ENCODE measurements around the gene RIMBP2. TPM values are rescaled to one million over a fixed set of nuclear protein-coding genes. Genes with fewer than 3 reads are reported as not detected.

RIMBP2 gene
- total RNA-seq, 2 experiments from 2014 or later: not detected

DNA sequence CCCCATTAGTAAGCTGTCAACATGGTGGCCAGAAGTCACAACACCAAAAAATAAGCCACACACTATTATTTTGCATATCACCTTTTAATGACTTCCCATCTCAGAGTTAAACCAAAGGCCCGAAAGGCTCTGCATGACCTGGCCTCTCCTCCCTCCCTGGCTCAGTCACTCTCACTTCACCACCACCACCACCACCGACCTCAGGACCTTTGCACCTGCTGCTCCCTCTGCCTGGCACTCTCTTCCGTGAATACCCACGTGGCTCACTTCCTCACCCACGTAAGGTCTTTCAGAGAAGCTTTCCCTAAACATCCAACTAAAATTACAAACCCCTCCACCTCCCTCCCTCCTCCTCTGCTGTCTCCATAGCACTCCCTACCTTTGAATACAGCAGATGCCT lies 134.3 kb downstream of the RIMBP2 start:
- no peaks in the 10 kb centered on the region for H3K36me3 ChIP-seq (ENCODE audit: insufficient read depth, low read length)
- H3K4me1 Mint-ChIP-seq (ENCODE audit: low read depth): no peaks in the 10 kb centered on the region
- peaks cover 0 to 44% of the 10 kb centered on the region in 2 experiments for H3K9me3 ChIP-seq (ENCODE audit: control insufficient read depth in 1 of 2, insufficient read depth in 1 of 2, low read length in 2 of 2)
- no peaks in the 10 kb centered on the region for H3K27me3 Mint-ChIP-seq
- ChIA-PET CTCF (no interaction called here), POLR2A (no interaction called here)
- H3K27ac Mint-ChIP-seq: no peak overlapping the region
- ATAC-seq (ENCODE audit: poor library complexity) (no peak), DNase-seq (no peak)
- no peak overlapping the region for H3K27ac ChIP-seq (ENCODE audit: low read depth in 1 of 2, low read length in 2 of 2)
- no peak overlapping the region for H3K4me3 Mint-ChIP-seq
- intact Hi-C loops (cut with DNase I, micrococcal nuclease): no loop called here
- TF ChIP-seq, protein P1, sequence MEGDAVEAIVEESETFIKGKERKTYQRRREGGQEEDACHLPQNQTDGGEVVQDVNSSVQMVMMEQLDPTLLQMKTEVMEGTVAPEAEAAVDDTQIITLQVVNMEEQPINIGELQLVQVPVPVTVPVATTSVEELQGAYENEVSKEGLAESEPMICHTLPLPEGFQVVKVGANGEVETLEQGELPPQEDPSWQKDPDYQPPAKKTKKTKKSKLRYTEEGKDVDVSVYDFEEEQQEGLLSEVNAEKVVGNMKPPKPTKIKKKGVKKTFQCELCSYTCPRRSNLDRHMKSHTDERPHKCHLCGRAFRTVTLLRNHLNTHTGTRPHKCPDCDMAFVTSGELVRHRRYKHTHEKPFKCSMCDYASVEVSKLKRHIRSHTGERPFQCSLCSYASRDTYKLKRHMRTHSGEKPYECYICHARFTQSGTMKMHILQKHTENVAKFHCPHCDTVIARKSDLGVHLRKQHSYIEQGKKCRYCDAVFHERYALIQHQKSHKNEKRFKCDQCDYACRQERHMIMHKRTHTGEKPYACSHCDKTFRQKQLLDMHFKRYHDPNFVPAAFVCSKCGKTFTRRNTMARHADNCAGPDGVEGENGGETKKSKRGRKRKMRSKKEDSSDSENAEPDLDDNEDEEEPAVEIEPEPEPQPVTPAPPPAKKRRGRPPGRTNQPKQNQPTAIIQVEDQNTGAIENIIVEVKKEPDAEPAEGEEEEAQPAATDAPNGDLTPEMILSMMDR (IDR thresholded peaks at IDR 0.05): no peak
- no peak overlapping the region for H3K4me3 ChIP-seq (ENCODE audit: low read length)
- peaks cover 2% of the 10 kb centered on the region for H3K9me3 Mint-ChIP-seq
- no peaks in the 10 kb centered on the region for H3K36me3 Mint-ChIP-seq (ENCODE audit: low read depth)
- no peaks in the 10 kb centered on the region for H3K4me1 ChIP-seq (ENCODE audit: insufficient read depth, low read length)
- peaks cover 0 to 2% of the 10 kb centered on the region in 2 experiments for H3K27me3 ChIP-seq (ENCODE audit: control insufficient read depth in 1 of 2, insufficient read depth in 2 of 2, low read length in 2 of 2)

DNA sequence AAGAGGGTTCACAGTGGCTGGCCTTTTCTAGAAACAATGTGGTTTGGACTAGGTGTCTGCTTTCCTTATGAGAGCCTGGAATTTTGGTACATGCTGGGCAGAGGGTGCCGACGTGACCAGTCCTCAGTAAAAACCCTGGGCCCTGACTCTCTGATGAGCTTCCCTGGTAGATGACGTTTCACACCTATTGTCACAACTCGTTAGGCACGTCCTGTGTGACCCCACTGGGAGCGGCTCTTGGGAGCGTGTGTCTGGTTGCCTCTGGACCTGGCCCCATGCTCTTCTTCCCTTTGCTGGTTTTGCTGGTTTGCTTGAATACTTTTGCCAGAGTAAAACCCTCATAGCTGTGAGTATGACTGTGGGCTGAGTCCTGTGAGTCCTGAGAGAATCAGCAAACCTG lies 136.9 kb downstream of the RIMBP2 start:
- H3K27ac ChIP-seq (ENCODE audit: low read depth in 1 of 2, low read length in 2 of 2): no peak overlapping the region
- H3K4me3 ChIP-seq (ENCODE audit: low read length): no peak overlapping the region
- POLR2A ChIA-PET: no interaction called here
- H3K27me3 ChIP-seq (ENCODE audit: control insufficient read depth in 1 of 2, insufficient read depth in 2 of 2, low read length in 2 of 2): no peaks in the 10 kb centered on the region
- CTCF ChIA-PET: no interaction called here
- no peaks in the 10 kb centered on the region for H3K36me3 ChIP-seq (ENCODE audit: insufficient read depth, low read length)
- no peak overlapping the region for H3K27ac Mint-ChIP-seq
- intact Hi-C loops (cut with DNase I, micrococcal nuclease): no loop called here
- no peaks in the 10 kb centered on the region for H3K36me3 Mint-ChIP-seq (ENCODE audit: low read depth)
- no peaks in the 10 kb centered on the region for H3K27me3 Mint-ChIP-seq
- H3K4me1 Mint-ChIP-seq (ENCODE audit: low read depth): no peaks in the 10 kb centered on the region
- H3K4me3 Mint-ChIP-seq: no peak overlapping the region
- no peak for ATAC-seq (ENCODE audit: poor library complexity)
- H3K4me1 ChIP-seq (ENCODE audit: insufficient read depth, low read length): no peaks in the 10 kb centered on the region
- H3K9me3 Mint-ChIP-seq: peaks cover 2% of the 10 kb centered on the region
- peaks cover 0 to 50% of the 10 kb centered on the region in 2 experiments for H3K9me3 ChIP-seq (ENCODE audit: control insufficient read depth in 1 of 2, insufficient read depth in 1 of 2, low read length in 2 of 2)
- TF ChIP-seq, protein P1 (IDR thresholded peaks at IDR 0.05): no peak
- no peak for DNase-seq

GRCh38 chr12:130577351-130577750 lies 138.7 kb downstream of the RIMBP2 start:
- CTCF ChIA-PET: no interaction called here
- H3K27ac Mint-ChIP-seq: no peak overlapping the region
- no peak overlapping the region for H3K4me3 ChIP-seq (ENCODE audit: low read length)
- POLR2A ChIA-PET: no interaction called here
- no peaks in the 10 kb centered on the region for H3K27me3 ChIP-seq (ENCODE audit: control insufficient read depth in 1 of 2, insufficient read depth in 2 of 2, low read length in 2 of 2)
- H3K36me3 ChIP-seq (ENCODE audit: insufficient read depth, low read length): no peaks in the 10 kb centered on the region
- no peak overlapping the region for H3K4me3 Mint-ChIP-seq
- H3K36me3 Mint-ChIP-seq (ENCODE audit: low read depth): no peaks in the 10 kb centered on the region
- no peak for ATAC-seq (ENCODE audit: poor library complexity)
- peaks cover 2% of the 10 kb centered on the region for H3K9me3 Mint-ChIP-seq
- intact Hi-C loops (cut with DNase I, micrococcal nuclease): no loop called here
- peaks cover 0 to 35% of the 10 kb centered on the region in 2 experiments for H3K9me3 ChIP-seq (ENCODE audit: control insufficient read depth in 1 of 2, insufficient read depth in 1 of 2, low read length in 2 of 2)
- H3K27ac ChIP-seq (ENCODE audit: low read depth in 1 of 2, low read length in 2 of 2): no peak overlapping the region
- H3K4me1 ChIP-seq (ENCODE audit: insufficient read depth, low read length): no peaks in the 10 kb centered on the region
- TF ChIP-seq, protein P1 (IDR thresholded peaks at IDR 0.05): no peak
- DNase-seq: no peak
- no peaks in the 10 kb centered on the region for H3K27me3 Mint-ChIP-seq
- no peaks in the 10 kb centered on the region for H3K4me1 Mint-ChIP-seq (ENCODE audit: low read depth)
